Spleen (tissue), 7 donors: Measurements from ENCODE around the gene AEBP2.

ENCODE experiments used
- CTCF ChIP-seq, 11 experiments: fragments of 200-600 bp in 7 of 11; fragments of 450-650 bp in 4 of 11; sonication (generic) in 4 of 11; IDR thresholded peaks in 8 of 11; conservative IDR thresholded peaks in 3 of 11; 1 replicate in 7 of 11; 2 replicates in 4 of 11; pipeline versions ENCODE4 v1.4.0 to v1.8.0; 2016 to 2021; ENCODE audit warnings: antibody characterized with exemption in 11 of 11, inconsistent platforms in 4 of 11, mild to moderate bottlenecking in 1 of 11
- POLR2A ChIP-seq, 3 donors: fragments of 450-650 bp; IDR thresholded peaks; one replicate each; pipeline ENCODE4 v1.5.1; 2017; ENCODE audit warnings: antibody characterized with exemption in 3 of 3, mild to moderate bottlenecking in 1 of 3
- donor health status: DM: no; HTN: no; CAD: no; lungs with moderate emphysema.
- donor health status: DM: no; HTN: no; CAD: no.
- donor health status: DM: no; HTN: no; CAD: no.

GRCh38 chr12:19477071-19477470 lies 37.8 kb downstream of the AEBP2 start:
- TF ChIP-seq CTCF (IDR thresholded peaks at IDR 0.05 in 8 of 11, conservative IDR thresholded peaks at IDR 0.05 in 3 of 11) (no peak), POLR2A (IDR thresholded peaks at IDR 0.05) (no peak)
